Measurements from ENCODE around the gene NFATC3.
A peak's percentile ranks its signal among the peaks of the same experiment; 100 is the strongest.

NFATC3 gene

GRCh38 chr16:68253721-68254120 is 168.6 kb downstream of the NFATC3 start:
- Mint-ChIP-seq H3K27ac (no peak overlapping the region), H3K36me3 (ENCODE audit: insufficient read depth) (peaks cover 34% of the 10 kb centered on the region), H3K4me1 (ENCODE audit: low read depth in 2 of 2) (no peaks in the 10 kb centered on the region), H3K9me3 (no peaks in the 10 kb centered on the region), H3K4me3 (no peak overlapping the region), H3K27me3 (no peaks in the 10 kb centered on the region)
- no peak for ATAC-seq (replicated peaks)
- no peak for DNase-seq

- Mint-ChIP-seq H3K27me3 (no peaks in the 10 kb centered on the region), H3K27ac (peak overlapping the region in 1 of 2 donors; percentile 32), H3K9me3 (no peaks in the 10 kb centered on the region), H3K36me3 (ENCODE audit: insufficient read depth) (peaks cover 36% of the 10 kb centered on the region), H3K4me3 (no peak overlapping the region), H3K4me1 (ENCODE audit: low read depth in 2 of 2) (no peaks in the 10 kb centered on the region)
- DNase-seq (no peak), ATAC-seq (replicated peaks) (no peak)
Observed at GRCh38 chr16:68255712-68256111, 170.5 kb downstream of the NFATC3 start.

DNA sequence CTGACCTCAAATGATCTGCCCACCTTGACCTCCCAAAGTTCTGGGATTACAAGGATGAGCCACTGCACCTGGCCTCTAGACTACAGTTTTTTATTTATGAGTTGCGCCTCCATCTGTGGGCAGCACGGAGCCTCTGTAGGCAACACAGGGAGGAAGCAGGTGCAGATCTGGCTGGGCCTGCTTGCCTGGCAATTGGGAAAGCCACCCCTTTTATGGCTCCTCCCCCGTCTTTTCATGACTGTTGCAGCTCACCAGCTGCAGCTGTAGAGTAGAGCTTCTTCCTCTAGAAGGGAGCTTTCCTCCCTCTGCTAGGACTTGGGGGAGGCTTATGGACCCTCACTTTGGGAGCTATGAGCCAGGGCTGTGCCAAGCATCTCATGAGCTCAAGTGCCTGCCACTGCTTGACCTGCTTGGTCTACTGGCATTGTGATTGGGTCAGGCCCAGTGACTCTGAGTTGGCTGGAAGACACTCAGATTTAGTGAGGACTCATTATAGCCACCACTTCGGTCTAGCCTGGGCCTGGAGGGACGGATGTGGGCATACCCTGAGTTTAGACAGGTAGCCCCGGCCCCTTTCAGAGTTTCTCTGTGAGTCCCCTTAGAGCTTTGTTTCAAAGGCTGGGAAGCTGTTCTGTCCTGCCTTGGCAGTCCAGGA is 172.2 kb downstream of the NFATC3 start:
- no peak for ATAC-seq (replicated peaks)
- H3K36me3 Mint-ChIP-seq (ENCODE audit: insufficient read depth), result peaks cover 24% of the 10 kb centered on the region
- DNase-seq, result no peak
- no peaks in the 10 kb centered on the region for H3K9me3 Mint-ChIP-seq
- H3K4me1 Mint-ChIP-seq (ENCODE audit: low read depth in 2 of 2), result peaks cover 6% of the 10 kb centered on the region in 2 donors
- H3K27ac Mint-ChIP-seq, result no peak overlapping the region
- H3K4me3 Mint-ChIP-seq, result no peak overlapping the region
- no peaks in the 10 kb centered on the region for H3K27me3 Mint-ChIP-seq

DNA sequence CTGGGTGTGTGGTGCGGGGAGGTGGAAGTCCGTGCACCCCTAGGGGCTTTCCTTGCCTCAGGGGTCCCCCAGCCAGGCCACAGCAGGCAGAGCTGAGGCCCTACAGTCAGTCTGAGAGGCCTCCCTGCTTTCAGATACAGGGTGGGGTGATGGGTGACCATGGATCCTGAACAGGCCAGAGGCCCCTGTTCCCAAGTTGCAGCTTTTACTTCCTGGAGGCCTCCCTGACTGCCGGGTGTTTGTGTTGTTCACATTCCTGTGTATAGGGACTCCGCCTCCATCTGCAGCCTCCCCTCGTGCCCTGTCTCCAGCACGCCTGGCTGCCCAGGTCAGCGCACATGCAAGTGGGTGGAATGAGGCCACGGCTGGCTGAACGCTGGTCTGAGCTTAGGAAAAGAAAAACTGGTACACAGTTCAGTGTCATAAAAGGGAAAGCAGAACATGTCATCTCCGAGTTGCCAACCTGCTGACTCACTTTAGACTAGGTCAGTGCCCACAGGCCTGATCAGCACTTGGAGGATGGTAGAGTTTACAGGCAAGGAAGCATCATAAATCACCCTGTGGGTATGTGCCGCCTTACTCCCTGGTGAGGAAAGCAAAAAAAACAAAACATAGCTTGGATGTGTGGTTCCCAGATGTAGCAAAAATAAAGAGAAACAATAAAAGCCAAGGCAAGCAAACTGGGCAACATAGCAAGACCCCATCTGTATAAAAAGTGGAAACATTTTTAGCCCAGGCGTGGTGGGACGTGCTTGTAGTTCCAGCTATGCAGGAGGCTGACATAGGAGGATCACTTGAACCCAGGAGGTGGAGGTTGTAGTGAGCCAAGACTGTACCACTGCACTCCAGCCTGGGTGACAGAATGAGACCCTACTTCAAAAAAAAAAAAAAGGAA is 173.0 kb downstream of the NFATC3 start:
- peaks cover 8 to 9% of the 10 kb centered on the region in 2 donors for H3K4me1 Mint-ChIP-seq (ENCODE audit: low read depth in 2 of 2)
- H3K9me3 Mint-ChIP-seq, result no peaks in the 10 kb centered on the region
- DNase-seq (no peak), ATAC-seq (replicated peaks) (no peak)
- H3K27ac Mint-ChIP-seq, result peak overlapping the region in 1 of 2 donors; percentile 19
- H3K4me3 Mint-ChIP-seq, result no peak overlapping the region
- H3K27me3 Mint-ChIP-seq, result no peaks in the 10 kb centered on the region
- H3K36me3 Mint-ChIP-seq (ENCODE audit: insufficient read depth), result peaks cover 21% of the 10 kb centered on the region

GRCh38 chr16:68259007-68259825 is 174.0 kb downstream of the NFATC3 start:
- Mint-ChIP-seq H3K36me3 (ENCODE audit: insufficient read depth) (peaks cover 25% of the 10 kb centered on the region), H3K4me3 (no peak overlapping the region), H3K4me1 (ENCODE audit: low read depth in 2 of 2) (peaks cover 16 to 18% of the 10 kb centered on the region in 2 donors), H3K27me3 (no peaks in the 10 kb centered on the region), H3K27ac (no peak overlapping the region), H3K9me3 (no peaks in the 10 kb centered on the region)
- ATAC-seq (replicated peaks) (no peak), DNase-seq (no peak)

DNA sequence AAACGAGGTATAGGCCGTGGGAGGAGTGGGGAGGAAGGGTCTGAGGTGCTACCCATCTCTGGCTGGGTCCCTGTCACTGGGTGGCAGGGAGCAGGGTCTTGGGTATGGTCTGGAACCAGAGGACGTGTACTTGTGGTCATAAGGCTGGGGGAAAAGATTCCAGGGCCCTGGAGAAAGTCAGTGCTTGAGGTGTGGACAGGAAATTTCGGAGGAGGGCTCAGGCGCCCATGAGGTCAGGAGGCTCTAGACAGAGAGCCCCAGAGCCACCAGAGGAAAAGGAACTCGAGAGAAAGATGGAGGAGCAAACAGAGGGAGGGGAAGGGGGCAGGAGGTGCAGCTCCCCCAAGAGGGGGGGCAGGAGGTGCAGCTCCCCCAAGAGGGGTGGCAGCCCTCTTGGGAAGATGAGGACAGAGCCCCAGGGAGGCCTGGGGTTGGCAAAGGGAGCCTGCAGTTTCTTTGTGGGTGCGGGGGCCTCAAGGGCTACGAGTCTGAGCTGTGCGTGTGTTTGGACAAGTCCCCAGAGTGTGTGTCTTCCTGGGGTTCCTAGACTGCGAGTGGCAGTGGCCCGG is 178.5 kb downstream of the NFATC3 start:
- Mint-ChIP-seq H3K4me1 (ENCODE audit: low read depth in 2 of 2) (peaks cover 36 to 41% of the 10 kb centered on the region in 2 donors), H3K27ac (peak overlapping the region; percentile 96), H3K9me3 (no peaks in the 10 kb centered on the region), H3K27me3 (no peaks in the 10 kb centered on the region), H3K4me3 (peak overlapping the region; percentile 88 to 96), H3K36me3 (ENCODE audit: insufficient read depth) (peaks cover 46% of the 10 kb centered on the region)
- ATAC-seq (replicated peaks) (no peak), DNase-seq (no peak)

DNA sequence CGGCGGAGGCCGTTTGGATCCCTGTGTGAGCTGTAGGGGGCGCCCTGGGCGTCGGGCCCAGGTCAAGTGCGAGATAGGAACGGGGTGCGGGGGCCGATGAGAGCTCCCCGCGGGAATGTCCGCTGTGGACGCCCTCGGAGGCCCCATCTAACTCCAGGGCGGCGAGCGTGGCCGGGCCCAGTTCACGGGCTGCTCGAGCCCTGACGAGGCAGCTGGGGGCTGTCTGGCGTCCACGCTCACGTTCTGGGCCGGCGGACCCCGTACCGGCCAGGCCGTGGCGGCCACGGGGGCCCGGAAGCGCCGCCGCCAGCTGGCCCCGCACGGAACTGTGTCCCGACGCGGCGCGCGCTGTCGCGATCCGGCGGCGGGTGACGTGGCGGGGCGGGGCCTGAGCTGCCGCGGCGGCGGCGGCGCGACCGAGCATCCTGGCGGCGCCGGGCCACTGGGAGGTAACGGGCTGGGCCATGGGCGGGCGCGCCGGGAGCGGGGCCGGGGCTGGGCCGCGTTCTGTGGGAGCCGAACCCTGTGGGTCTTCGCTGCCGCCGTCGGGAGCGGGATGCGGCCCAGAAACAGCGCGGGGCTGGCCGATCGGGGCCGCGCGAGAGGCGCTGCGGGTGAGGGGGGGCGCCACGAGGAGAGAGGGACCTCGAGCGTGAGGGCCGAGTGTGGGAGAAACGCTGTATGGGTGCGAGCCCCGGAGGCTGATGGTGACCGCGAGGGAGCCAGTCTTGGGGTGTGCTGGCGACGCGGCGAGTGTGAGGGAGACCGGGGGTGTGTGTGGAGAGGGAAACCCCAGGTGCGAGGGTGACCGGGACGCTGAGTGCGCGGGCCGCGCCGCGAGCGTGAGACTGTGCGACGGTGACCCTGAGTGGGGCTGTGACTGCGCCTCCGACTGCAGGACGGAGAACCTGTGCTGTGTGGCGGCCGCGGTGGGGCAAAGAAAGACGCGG is 179.2 kb downstream of the NFATC3 start, which contains the start of gene SLC7A6:
SLC7A6 (plus strand) TSS at position 399 of the 950 bp plus-strand sequence. CDS start 10,201 bp downstream, outside the sequence.
- Mint-ChIP-seq H3K27ac (peak within 1 kb of the TSS; percentile 96), H3K9me3 (no peaks in the 10 kb centered on the region), H3K4me1 (ENCODE audit: low read depth in 2 of 2) (peaks cover 41 to 46% of the 10 kb centered on the region in 2 donors), H3K27me3 (no peaks in the 10 kb centered on the region), H3K4me3 (peak within 1 kb of the TSS; percentile 88 to 96), H3K36me3 (ENCODE audit: insufficient read depth) (peaks cover 49% of the 10 kb centered on the region)
- DNase-seq (peak; percentile 77 to 80 (median 79)), ATAC-seq (replicated peaks) (peak; percentile 71)

- H3K9me3 Mint-ChIP-seq, result no peaks in the 10 kb centered on the region
- H3K4me3 Mint-ChIP-seq, result peak overlapping the region; percentile 88 to 96
- peak overlapping the region; percentile 96 for H3K27ac Mint-ChIP-seq
- peaks cover 47% of the 10 kb centered on the region for H3K36me3 Mint-ChIP-seq (ENCODE audit: insufficient read depth)
- ATAC-seq (replicated peaks) (peak; percentile 12), DNase-seq (peak in 2 of 3 experiments; percentile 16 to 26)
- peaks cover 44 to 49% of the 10 kb centered on the region in 2 donors for H3K4me1 Mint-ChIP-seq (ENCODE audit: low read depth in 2 of 2)
- no peaks in the 10 kb centered on the region for H3K27me3 Mint-ChIP-seq
Observed at GRCh38 chr16:68265078-68265920, 180.1 kb downstream of the NFATC3 start.

DNA sequence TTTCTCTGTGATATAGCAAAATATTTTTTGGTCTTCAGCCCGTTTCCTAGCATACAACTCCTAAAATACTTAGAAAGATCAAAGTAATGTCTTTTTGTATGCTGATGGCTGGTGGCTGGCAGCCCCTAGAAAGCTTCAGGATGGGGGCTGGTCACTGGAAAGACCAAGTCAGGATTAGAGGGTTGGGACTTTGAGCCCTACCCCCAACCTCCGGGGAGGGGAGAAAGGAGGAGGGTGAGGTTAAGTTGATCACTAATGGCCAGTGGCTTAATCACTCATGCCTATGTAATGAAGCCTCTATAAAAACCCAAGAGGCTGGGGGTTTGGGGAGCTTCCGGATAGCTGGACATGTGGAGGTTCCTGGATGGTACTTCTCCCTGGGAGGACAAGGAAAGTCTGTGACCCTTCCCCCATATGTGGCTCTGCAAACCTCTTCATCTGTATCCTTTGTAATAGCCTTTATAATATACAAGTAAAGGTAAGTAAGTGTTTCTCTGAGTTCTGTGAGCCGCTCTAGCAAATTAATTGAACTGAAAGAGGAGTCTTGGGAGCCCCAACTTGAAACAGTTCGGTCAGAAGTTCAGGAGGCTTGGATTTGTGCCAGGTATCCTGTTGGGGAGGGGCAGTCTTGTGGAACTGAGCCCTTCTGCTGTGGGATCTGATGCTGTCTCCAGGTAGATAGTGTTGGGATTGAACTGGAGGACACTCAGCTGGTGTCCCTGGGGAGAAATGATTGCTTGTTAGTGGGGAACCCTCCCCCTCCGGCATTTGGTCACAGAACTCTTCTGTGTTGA is 182.6 kb downstream of the NFATC3 start:
- no peak overlapping the region for H3K4me3 Mint-ChIP-seq
- DNase-seq, result no peak
- ATAC-seq (replicated peaks), result no peak
- no peaks in the 10 kb centered on the region for H3K9me3 Mint-ChIP-seq
- peaks cover 50 to 54% of the 10 kb centered on the region in 2 donors for H3K4me1 Mint-ChIP-seq (ENCODE audit: low read depth in 2 of 2)
- peak overlapping the region; percentile 64 to 83 for H3K27ac Mint-ChIP-seq
- H3K27me3 Mint-ChIP-seq, result no peaks in the 10 kb centered on the region
- H3K36me3 Mint-ChIP-seq (ENCODE audit: insufficient read depth), result peaks cover 59% of the 10 kb centered on the region

DNA sequence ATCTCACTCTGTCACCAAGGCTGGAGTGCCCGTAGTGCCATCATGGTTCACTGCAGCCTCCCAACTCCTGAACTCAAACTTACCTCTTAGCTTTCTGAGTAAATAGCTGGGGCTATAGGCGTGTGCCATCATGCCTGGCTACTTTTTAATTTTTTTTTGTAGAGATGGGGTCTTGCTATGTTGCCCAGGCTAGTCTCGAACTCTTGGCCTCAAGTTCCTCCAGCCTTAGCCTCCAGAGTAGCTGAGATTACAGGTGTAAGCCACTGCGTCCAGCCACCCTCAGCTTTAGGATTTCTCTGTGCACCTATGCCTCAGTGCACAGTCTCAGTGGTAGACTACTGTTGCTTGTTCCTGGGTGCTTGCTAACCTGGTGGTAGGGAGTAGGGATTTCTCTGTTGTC is 184.6 kb downstream of the NFATC3 start:
- Mint-ChIP-seq H3K36me3 (ENCODE audit: insufficient read depth) (peaks cover 58% of the 10 kb centered on the region), H3K9me3 (no peaks in the 10 kb centered on the region), H3K27me3 (no peaks in the 10 kb centered on the region), H3K27ac (peak overlapping the region; percentile 83 to 89), H3K4me3 (peak overlapping the region in 1 of 2 donors; percentile 3), H3K4me1 (ENCODE audit: low read depth in 2 of 2) (peaks cover 51 to 56% of the 10 kb centered on the region in 2 donors)
- ATAC-seq (replicated peaks) (no peak), DNase-seq (no peak)

DNA sequence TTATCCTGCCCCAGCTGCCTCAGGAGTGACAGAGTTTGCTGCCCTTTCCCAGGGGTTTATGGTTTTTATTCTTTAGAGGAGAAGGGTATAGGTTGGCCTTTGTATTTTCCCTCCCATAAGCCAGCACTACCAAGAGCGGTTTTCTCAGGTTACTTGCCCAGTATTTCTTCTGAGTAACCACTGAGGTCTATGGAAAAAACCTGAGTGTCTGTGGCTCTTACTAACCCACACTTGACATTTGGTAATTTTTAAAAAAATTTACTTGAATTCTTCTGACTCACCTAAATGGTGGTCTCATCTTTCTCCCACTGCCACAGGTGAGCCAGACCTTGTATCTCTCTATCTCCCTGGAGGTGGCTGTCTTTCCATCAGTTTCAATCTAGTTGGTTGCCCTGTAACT is 185.2 kb downstream of the NFATC3 start:
- Mint-ChIP-seq H3K4me3 (no peak overlapping the region), H3K9me3 (no peaks in the 10 kb centered on the region), H3K4me1 (ENCODE audit: low read depth in 2 of 2) (peaks cover 45 to 50% of the 10 kb centered on the region in 2 donors), H3K36me3 (ENCODE audit: insufficient read depth) (peaks cover 58% of the 10 kb centered on the region), H3K27ac (peak overlapping the region; percentile 83 to 89), H3K27me3 (no peaks in the 10 kb centered on the region)
- DNase-seq (no peak), ATAC-seq (replicated peaks) (peak; percentile 39)

Data from effector memory CD8-positive, alpha-beta T cell (primary cell).